ENCODE data around the gene BLM. TPM values are rescaled to one million over a fixed set of nuclear protein-coding genes. Genes with fewer than 3 reads are reported as not detected.

BLM gene
- total and polyA plus RNA-seq, 10 of the 15 experiments (the other 5 are each of a cell fraction or from before 2014, with no cell fraction given) = 23.0 to 68.4 (median 43.9) TPM

DNA sequence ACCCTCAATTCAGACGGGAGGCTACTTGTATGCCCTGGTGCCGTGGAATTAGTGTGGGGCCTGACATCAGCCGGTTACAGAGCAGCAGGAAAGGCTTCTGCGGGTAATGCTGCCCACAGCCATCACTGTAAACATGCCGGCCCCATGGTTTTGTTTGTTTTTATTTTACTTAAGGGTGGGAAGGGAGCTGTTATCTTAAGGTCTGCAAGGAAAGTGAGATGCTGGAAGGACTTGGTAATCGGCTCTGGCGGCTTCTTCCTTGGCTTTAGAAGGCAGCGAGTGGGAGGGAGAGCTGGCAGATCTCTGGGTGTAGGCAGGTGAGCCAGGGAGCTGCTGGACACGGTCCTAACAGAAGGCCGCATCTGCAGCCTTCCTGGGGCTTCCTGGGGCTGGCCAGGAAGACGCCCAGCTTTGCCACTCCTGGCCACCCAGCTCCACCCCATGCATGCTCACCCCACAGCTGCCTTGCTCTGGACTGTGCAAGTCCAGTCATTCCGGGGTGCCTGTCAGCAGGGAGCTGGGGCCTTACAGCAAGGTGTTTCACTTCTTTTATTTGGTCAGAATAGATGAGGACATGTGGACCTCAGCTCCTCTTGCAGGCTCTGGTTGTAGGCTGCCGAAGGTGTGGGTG is 97.2 kb downstream of the BLM start:
- SMC1A ChIA-PET (ENCODE audit: uncharacterized antibody, unreplicated experiment) = interaction anchor here (0.9 to 2.1 kb wide), 15 partner anchors 12 to 166 kb away, joined by 3 to 13 read pairs (median 4); no protein-coding TSS in a partner anchor
- BruUV-seq (replicated peaks) = no TSS peak
- H3K27me3 ChIP-seq (replicated peaks in 1 of 2; ENCODE audit: control insufficient read depth in 2 of 2, insufficient read depth in 2 of 2, low read length in 1 of 2) = no peaks in the 10 kb centered on the region
- POLR2A ChIA-PET = interaction anchor here (0.6 to 2.0 kb wide), 8 partner anchors 16 to 218 kb away, joined by 3 to 7 read pairs (median 3); no protein-coding TSS in a partner anchor
- intact Hi-C loops (cut with micrococcal nuclease; ENCODE audit: unreplicated experiment) = no loop called here
- in situ Hi-C loops (cut with MboI) = no loop called here
- CTCF ChIA-PET = interaction anchor here (1.1 to 3.8 kb wide), 5 partner anchors 56 to 167 kb away, joined by 4 to 18 read pairs (median 6); partner anchors contain the start of gene UNC45A
- peak overlapping the region; percentile 44 for H3K27ac ChIP-seq (ENCODE audit: control insufficient read depth, insufficient read depth)
- H3K9me3 ChIP-seq (replicated peaks; ENCODE audit: control insufficient read depth, insufficient read depth, low read length) = no peaks in the 10 kb centered on the region
- no peak for FAIRE-seq
- RAD21 ChIA-PET (ENCODE audit: unreplicated experiment) = interaction anchor here (0.6 to 2.5 kb wide), 12 partner anchors 12 to 494 kb away, joined by 3 to 13 read pairs (median 3); no protein-coding TSS in a partner anchor
- H2AFZ ChIP-seq (ENCODE audit: control insufficient read depth, low read depth, low read length) = no peak overlapping the region
- H3K4me2 ChIP-seq (ENCODE audit: control insufficient read depth, insufficient read depth) = no peak overlapping the region
- H3K79me2 ChIP-seq (ENCODE audit: control insufficient read depth, insufficient read depth, low read length) = no peaks in the 10 kb centered on the region
- no peaks in the 10 kb centered on the region for H4K20me1 ChIP-seq (ENCODE audit: control insufficient read depth, insufficient read depth)
- no peak for DNase-seq (ENCODE audit: low read depth, low spot score)
- peaks cover 26% of the 10 kb centered on the region for H3K4me1 ChIP-seq (ENCODE audit: control insufficient read depth, insufficient read depth, low read length)
- 16% methylated on average over 13 of the region's 13 CpGs for WGBS (ENCODE audit: insufficient coverage, insufficient replicate concordance, low lambda C conversion rate, missing lambda C conversion rate)
- H3K36me3 ChIP-seq (ENCODE audit: control insufficient read depth in 2 of 2, insufficient read depth in 2 of 2, low read length in 1 of 2) = peaks cover 11 to 24% of the 10 kb centered on the region in 2 experiments
- ATAC-seq = peak; percentile 41
- no peak overlapping the region for H3K9ac ChIP-seq (ENCODE audit: control insufficient read depth, insufficient read depth, low read length)
- H3K4me3 ChIP-seq = no peak overlapping the region
- TF ChIP-seq IKZF2 (IDR thresholded peaks at IDR 0.05) = 0 out of 4 replicates have a peak, but pooled peaks of 1 of the 2 experiments have one; percentile 5
- TF ChIP-seq NRF1 (conservative IDR thresholded peaks at IDR 0.05; ENCODE audit: low read depth, low read length) = no peak
- TF ChIP-seq NFYB (IDR thresholded peaks at IDR 0.05; ENCODE audit: insufficient read depth, low read depth, low read length) = no peak
- TF ChIP-seq STAT3 (IDR thresholded peaks at IDR 0.05; ENCODE audit: low read depth, low read length) = no peak
- TF ChIP-seq CEBPB (IDR thresholded peaks at IDR 0.05; ENCODE audit: borderline replicate concordance in 1 of 2, low read depth in 2 of 2, low read length in 2 of 2) = no peak
- no peak for TF ChIP-seq TBL1XR1 (IDR thresholded peaks at IDR 0.05; ENCODE audit: low read depth, low read length)
- no peak for TF ChIP-seq EGR1 (IDR thresholded peaks at IDR 0.05; ENCODE audit: borderline replicate concordance in 1 of 2, low read depth in 2 of 2, low read length in 2 of 2)
- TF ChIP-seq ATF7 (IDR thresholded peaks at IDR 0.05; ENCODE audit: low read depth) = no peak
- TF ChIP-seq, protein P1, sequence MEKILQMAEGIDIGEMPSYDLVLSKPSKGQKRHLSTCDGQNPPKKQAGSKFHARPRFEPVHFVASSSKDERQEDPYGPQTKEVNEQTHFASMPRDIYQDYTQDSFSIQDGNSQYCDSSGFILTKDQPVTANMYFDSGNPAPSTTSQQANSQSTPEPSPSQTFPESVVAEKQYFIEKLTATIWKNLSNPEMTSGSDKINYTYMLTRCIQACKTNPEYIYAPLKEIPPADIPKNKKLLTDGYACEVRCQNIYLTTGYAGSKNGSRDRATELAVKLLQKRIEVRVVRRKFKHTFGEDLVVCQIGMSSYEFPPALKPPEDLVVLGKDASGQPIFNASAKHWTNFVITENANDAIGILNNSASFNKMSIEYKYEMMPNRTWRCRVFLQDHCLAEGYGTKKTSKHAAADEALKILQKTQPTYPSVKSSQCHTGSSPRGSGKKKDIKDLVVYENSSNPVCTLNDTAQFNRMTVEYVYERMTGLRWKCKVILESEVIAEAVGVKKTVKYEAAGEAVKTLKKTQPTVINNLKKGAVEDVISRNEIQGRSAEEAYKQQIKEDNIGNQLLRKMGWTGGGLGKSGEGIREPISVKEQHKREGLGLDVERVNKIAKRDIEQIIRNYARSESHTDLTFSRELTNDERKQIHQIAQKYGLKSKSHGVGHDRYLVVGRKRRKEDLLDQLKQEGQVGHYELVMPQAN (conservative IDR thresholded peaks at IDR 0.05) = no peak
- TF ChIP-seq ASH2L (IDR thresholded peaks at IDR 0.05; ENCODE audit: borderline replicate concordance, low read depth) = no peak
- no peak for TF ChIP-seq RFX5 (IDR thresholded peaks at IDR 0.05; ENCODE audit: low read depth, low read length)
- TF ChIP-seq RAD21 (IDR thresholded peaks at IDR 0.05; ENCODE audit: insufficient read depth, low read depth, low read length) = no peak
- 0 out of 2 replicates have a peak, but pooled peaks have one; percentile 19 for TF ChIP-seq TCF12 (IDR thresholded peaks at IDR 0.05; ENCODE audit: low read depth, low read length)
- no peak for TF ChIP-seq POLR2AphosphoS5 (IDR thresholded peaks at IDR 0.05; ENCODE audit: low read length)
- no peak for TF ChIP-seq TCF7 (IDR thresholded peaks at IDR 0.05; ENCODE audit: borderline replicate concordance)
- TF ChIP-seq, protein P2, sequence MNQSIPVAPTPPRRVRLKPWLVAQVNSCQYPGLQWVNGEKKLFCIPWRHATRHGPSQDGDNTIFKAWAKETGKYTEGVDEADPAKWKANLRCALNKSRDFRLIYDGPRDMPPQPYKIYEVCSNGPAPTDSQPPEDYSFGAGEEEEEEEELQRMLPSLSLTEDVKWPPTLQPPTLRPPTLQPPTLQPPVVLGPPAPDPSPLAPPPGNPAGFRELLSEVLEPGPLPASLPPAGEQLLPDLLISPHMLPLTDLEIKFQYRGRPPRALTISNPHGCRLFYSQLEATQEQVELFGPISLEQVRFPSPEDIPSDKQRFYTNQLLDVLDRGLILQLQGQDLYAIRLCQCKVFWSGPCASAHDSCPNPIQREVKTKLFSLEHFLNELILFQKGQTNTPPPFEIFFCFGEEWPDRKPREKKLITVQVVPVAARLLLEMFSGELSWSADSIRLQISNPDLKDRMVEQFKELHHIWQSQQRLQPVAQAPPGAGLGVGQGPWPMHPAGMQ (IDR thresholded peaks at IDR 0.05; ENCODE audit: borderline replicate concordance) = no peak
- peak; percentile 43; the same call in 1 of the 2 replicates for TF ChIP-seq SPI1 (IDR thresholded peaks at IDR 0.05; ENCODE audit: borderline replicate concordance, insufficient read depth, low read depth, low read length)
- peak; percentile 23; the same call in 1 of the 2 replicates for TF ChIP-seq POLR2A (IDR thresholded peaks at IDR 0.05; ENCODE audit: low read depth, low read length)
- TF ChIP-seq, protein P3, sequence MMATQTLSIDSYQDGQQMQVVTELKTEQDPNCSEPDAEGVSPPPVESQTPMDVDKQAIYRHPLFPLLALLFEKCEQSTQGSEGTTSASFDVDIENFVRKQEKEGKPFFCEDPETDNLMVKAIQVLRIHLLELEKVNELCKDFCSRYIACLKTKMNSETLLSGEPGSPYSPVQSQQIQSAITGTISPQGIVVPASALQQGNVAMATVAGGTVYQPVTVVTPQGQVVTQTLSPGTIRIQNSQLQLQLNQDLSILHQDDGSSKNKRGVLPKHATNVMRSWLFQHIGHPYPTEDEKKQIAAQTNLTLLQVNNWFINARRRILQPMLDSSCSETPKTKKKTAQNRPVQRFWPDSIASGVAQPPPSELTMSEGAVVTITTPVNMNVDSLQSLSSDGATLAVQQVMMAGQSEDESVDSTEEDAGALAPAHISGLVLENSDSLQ (IDR thresholded peaks at IDR 0.05) = no peak
- no peak for TF ChIP-seq JUNB (IDR thresholded peaks at IDR 0.05)

Measured in GM12878 (cell line).